Esophagus (tissue), 2 donors: ENCODE results near the gene RPLP2. TPM values are rescaled to one million over a fixed set of nuclear protein-coding genes. Genes with fewer than 3 reads are reported as not detected.
A peak's percentile ranks its signal among the peaks of the same experiment; 100 is the strongest.

ENCODE experiments used
- H3K27ac ChIP-seq, 2 donors: one replicate each; pipeline ENCODE4 v1.5.1; 2013; ENCODE audit warnings: low read depth in 2 of 2, mild to moderate bottlenecking in 2 of 2, inconsistent platforms in 1 of 2, low read length in 1 of 2, moderate library complexity in 1 of 2
- H3K27me3 ChIP-seq, 2 donors: one replicate each; pipeline ENCODE4 v1.6.1; 2013; ENCODE audit warnings: low read length in 2 of 2, control low read depth in 1 of 2, mild to moderate bottlenecking in 1 of 2; ENCODE audit not compliant: insufficient read depth in 2 of 2, control insufficient read depth in 1 of 2
- H3K36me3 ChIP-seq, 2 donors: one replicate each; pipeline ENCODE4 v1.6.1; 2013; ENCODE audit warnings: low read length in 1 of 2; ENCODE audit not compliant: control insufficient read depth in 2 of 2, insufficient read depth in 2 of 2
- H3K4me1 ChIP-seq, 2 donors: one replicate each; pipeline ENCODE4 v1.6.1; 2013; ENCODE audit warnings: low read length in 1 of 2; ENCODE audit not compliant: control insufficient read depth in 2 of 2, insufficient read depth in 2 of 2
- H3K4me3 ChIP-seq, 2 donors: one replicate each; pipeline ENCODE4 v1.5.1; 2013; ENCODE audit warnings: low read length in 2 of 2, mild to moderate bottlenecking in 2 of 2, low read depth in 1 of 2, moderate library complexity in 1 of 2
- H3K9me3 ChIP-seq, 2 donors: one replicate each; pipeline ENCODE4 v1.6.1; 2013; ENCODE audit warnings: mild to moderate bottlenecking in 2 of 2, low read depth in 1 of 2, low read length in 1 of 2, moderate library complexity in 1 of 2; ENCODE audit not compliant: control insufficient read depth in 2 of 2, insufficient read depth in 1 of 2
- WGBS, 2 donors: extraction: QIAGEN DNeasy Blood & Tissue Kit; methylation state at CpG; one replicate each; pipeline ENCODE4 v1.1.7; 2013; 5-methylcytosine and 5-hydroxymethylcytosine counted together
- polyA plus RNA-seq, 2 donors: library from polyadenylated mRNA; stranded (reverse); fragments of 200-250 nt; gene quantifications; one replicate each; pipeline ENCODE4 v1.2.3, GENCODE V29; 2013
- donor health status: healthy with polysubstance abuse.
- donor health status: Bipolar disorder and iron deficiency.

The RPLP2 gene
- polyA plus RNA-seq, 2 donors = 1,061 to 1,474 TPM

DNA sequence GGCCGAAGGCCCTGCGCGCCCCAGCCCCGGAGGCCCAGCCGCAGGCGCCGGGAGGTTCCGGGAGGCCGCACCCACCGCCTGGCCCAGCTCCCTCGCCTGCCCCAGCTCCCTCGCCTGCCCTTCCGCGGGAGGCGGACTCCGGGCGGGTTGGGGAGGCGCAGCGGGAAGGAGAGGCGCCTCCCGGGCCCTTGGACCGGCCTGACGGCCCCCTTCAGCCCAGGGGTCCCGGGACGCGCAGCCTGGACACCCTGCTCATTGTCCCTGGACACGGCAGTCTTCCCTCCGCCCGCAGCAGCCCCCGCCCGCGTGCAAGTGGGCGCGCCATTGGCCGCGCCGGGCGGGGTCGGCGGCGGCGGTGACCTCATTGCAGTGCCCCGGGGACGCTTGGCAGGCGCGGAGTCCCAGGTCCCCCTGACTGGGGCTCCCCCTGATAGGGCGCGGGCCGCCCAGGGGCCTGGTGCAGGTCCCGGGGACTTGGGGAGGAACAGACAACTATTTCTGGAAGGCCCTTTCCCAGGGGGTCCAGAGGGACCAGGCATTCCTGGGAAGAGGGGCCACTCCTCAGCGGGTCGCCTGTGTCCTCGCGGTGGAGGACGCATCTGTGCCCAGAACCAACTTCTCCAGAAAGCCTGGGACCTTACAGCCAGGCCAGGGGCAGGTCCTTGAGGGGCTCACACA, 23.5 kb downstream of the RPLP2 start:
- Histone ChIP-seq H3K36me3 (peaks cover 3 to 18% of the 10 kb centered on the region in 2 donors), H3K4me1 (peaks cover 23 to 51% of the 10 kb centered on the region in 2 donors), H3K4me3 (peak overlapping the region; percentile 62 to 66), H3K9me3 (no peaks in the 10 kb centered on the region), H3K27ac (peak overlapping the region; percentile 85 to 88), H3K27me3 (peaks cover 0 to 4% of the 10 kb centered on the region in 2 donors)
- WGBS, 2 donors = 0 to 1% methylated on average over 32 to 55 of the region's 55 CpGs

DNA sequence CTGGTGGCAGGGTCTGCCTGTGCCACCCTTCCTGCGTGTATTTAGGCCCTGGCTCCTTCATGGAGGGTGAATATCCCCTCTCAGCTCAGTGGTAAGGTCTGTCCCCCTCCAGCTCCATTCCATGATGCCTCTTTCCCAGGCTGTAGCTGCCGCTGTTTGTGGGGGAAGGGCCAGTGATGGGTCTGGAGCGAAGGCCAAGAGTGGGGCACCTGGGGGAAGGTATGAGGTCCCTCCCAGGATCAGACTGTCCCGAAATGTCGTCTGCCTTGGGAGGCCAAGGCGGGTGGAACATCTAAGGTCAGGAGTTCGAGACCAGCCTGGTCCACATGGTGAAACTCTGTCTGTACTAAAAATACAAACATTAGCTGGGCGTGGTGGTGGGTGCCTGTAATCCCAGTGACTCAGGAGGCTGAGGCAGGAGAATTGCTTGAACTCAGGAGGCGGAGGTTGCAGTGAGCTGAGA, 24.1 kb downstream of the RPLP2 start:
- Histone ChIP-seq H3K9me3 (no peaks in the 10 kb centered on the region), H3K4me3 (peak overlapping the region; percentile 62 to 66), H3K36me3 (peaks cover 3 to 24% of the 10 kb centered on the region in 2 donors), H3K27ac (peak overlapping the region; percentile 85 to 88), H3K27me3 (peaks cover 0 to 4% of the 10 kb centered on the region in 2 donors), H3K4me1 (peaks cover 23 to 45% of the 10 kb centered on the region in 2 donors)
- WGBS, 2 donors = 25 to 39% methylated on average over 9 of the region's 9 CpGs

- Histone ChIP-seq H3K27me3 (peaks cover 0 to 4% of the 10 kb centered on the region in 2 donors), H3K4me3 (peak overlapping the region in 1 of 2 donors; percentile 16), H3K4me1 (peaks cover 21 to 38% of the 10 kb centered on the region in 2 donors), H3K9me3 (no peaks in the 10 kb centered on the region), H3K36me3 (peaks cover 3 to 29% of the 10 kb centered on the region in 2 donors), H3K27ac (peak overlapping the region; percentile 78 to 88)
- WGBS, 2 donors = 18 to 22% methylated on average over 29 to 31 of the region's 31 CpGs
These were observed 24.9 kb downstream of the RPLP2 start for GRCh38 chr11:834371-835316.

DNA sequence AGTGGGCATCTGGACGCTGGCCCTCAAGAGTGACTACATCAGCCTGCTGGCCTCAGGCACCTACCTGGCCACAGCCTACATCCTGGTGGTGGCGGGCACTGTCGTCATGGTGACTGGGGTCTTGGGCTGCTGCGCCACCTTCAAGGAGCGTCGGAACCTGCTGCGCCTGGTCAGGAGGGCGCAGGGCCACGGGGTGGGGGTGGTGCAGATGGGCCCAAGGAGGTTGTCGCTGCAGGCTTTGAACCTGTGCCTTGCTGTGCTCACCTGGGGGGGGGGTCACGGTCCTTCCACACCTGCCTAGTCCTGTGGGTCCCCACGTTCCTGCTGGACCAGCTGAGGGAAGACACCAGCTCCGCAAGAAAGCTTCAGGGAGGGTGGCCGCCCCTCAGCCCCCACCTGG, 26.5 kb downstream of the RPLP2 start:
- no peak overlapping the region for H3K4me3 ChIP-seq
- H3K36me3 ChIP-seq = peaks cover 3 to 34% of the 10 kb centered on the region in 2 donors
- no peaks in the 10 kb centered on the region for H3K9me3 ChIP-seq
- H3K27ac ChIP-seq = no peak overlapping the region
- peaks cover 10 to 36% of the 10 kb centered on the region in 2 donors for H3K4me1 ChIP-seq
- 88 to 90% methylated on average over 14 of the region's 14 CpGs for WGBS, 2 donors
- H3K27me3 ChIP-seq = no peaks in the 10 kb centered on the region

DNA sequence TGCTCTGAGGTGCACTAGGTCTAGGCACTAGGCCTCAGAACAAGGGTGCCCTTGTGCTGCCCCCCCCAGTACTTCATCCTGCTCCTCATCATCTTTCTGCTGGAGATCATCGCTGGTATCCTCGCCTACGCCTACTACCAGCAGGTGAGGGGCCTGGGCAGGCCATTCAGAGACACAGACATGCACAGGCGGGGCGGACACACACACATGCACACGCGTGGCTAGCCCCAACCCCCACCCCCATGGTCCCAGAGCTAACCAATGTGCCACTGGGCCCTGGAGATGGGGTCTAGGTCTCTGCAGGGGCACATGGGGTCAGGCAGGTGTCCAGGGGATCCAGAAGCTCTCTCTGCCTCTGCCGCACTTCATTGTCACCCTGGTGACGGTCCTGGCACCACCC, 26.9 kb downstream of the RPLP2 start:
- Histone ChIP-seq H3K27ac (no peak overlapping the region), H3K4me1 (peaks cover 10 to 33% of the 10 kb centered on the region in 2 donors), H3K36me3 (peaks cover 3 to 34% of the 10 kb centered on the region in 2 donors), H3K4me3 (no peak overlapping the region), H3K9me3 (no peaks in the 10 kb centered on the region), H3K27me3 (no peaks in the 10 kb centered on the region)
- WGBS, 2 donors = 75 to 78% methylated on average over 9 of the region's 9 CpGs

- Histone ChIP-seq H3K27ac (no peak overlapping the region), H3K4me3 (no peak overlapping the region), H3K36me3 (peaks cover 3 to 34% of the 10 kb centered on the region in 2 donors), H3K9me3 (no peaks in the 10 kb centered on the region), H3K4me1 (peaks cover 7 to 26% of the 10 kb centered on the region in 2 donors), H3K27me3 (no peaks in the 10 kb centered on the region)
- WGBS, 2 donors = 82 to 85% methylated on average over 22 of the region's 22 CpGs
These were observed 27.6 kb downstream of the RPLP2 start for GRCh38 chr11:837189-837989.

DNA sequence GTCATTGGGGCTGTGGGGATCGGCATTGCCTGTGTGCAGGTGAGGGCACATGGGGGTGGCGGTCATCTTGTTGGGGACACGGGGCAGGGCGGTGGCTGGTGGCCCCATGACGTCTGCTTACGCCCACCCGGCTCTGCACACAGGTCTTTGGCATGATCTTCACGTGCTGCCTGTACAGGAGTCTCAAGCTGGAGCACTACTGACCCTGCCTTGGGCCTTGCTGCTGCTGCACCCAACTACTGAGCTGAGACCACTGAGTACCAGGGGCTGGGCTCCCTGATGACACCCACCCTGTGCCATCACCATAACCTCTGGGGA, 28.2 kb downstream of the RPLP2 start:
- H3K4me1 ChIP-seq = peaks cover 7 to 25% of the 10 kb centered on the region in 2 donors
- H3K27me3 ChIP-seq = no peaks in the 10 kb centered on the region
- no peaks in the 10 kb centered on the region for H3K9me3 ChIP-seq
- peaks cover 3 to 34% of the 10 kb centered on the region in 2 donors for H3K36me3 ChIP-seq
- no peak overlapping the region for H3K4me3 ChIP-seq
- WGBS, 2 donors = 69 to 72% methylated on average over 8 of the region's 8 CpGs
- no peak overlapping the region for H3K27ac ChIP-seq

DNA sequence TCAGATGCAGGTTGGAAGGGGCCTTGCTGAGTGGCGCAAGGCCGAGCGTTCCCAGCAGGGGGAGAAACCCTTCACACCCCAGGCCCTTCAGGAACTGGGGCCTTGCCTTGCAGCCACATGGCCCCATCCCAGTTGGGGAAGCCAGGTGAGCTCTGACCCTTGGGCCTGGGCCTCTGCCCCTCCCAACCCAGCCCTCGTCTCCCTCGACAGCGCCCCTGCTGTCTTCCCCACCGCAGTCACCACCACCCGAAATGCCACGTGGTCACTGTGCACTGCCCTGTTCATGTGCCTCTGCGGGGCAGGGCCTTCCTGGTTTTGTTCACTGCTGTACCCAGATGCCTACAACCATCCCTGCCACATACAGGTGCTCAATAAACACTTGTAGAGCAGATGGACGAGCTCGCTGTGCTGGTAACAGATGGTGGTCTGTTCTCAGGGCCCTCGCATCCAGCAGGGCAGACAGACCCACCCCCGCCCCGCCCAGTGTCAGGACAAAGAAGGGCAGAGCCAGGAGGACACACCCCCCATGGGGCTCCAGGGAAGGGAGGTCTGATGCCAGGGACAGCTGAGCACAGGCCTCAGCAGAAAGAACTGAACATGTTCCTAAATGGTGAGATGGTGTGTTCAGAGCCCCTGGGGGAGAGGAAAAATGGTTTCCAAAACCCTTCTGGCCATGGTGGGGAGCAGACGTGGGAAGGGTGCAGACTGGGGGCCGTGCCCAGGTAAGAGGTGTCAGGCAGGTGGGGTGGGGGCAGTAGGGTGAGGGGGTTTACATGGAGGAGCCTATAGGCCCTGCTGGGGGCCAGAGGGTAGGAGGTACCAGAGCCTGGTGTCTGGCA, 28.9 kb downstream of the RPLP2 start:
- no peaks in the 10 kb centered on the region for H3K9me3 ChIP-seq
- peak overlapping the region in 1 of 2 donors; percentile 34 for H3K27ac ChIP-seq
- H3K4me1 ChIP-seq = peaks cover 7 to 30% of the 10 kb centered on the region in 2 donors
- no peaks in the 10 kb centered on the region for H3K27me3 ChIP-seq
- 38 to 42% methylated on average over 17 of the region's 17 CpGs for WGBS, 2 donors
- H3K36me3 ChIP-seq = peaks cover 3 to 34% of the 10 kb centered on the region in 2 donors
- H3K4me3 ChIP-seq = no peak overlapping the region
